Esophagus squamous epithelium (tissue), 5 donors: ENCODE data around the gene ITGB3BP. TPM values are rescaled to one million over a fixed set of nuclear protein-coding genes. Genes with fewer than 3 reads are reported as not detected.

ENCODE experiments used
- DNase-seq: peaks from one replicate; lab custom pipeline; 2025; lab: John Stamatoyannopoulos, UW
- H3K27ac ChIP-seq, 4 donors: fragments of 200-600 bp; sonication (generic); one replicate each; pipeline ENCODE4 v1.5.1; 2016 to 2019; ENCODE audit warnings: mild to moderate bottlenecking in 1 of 4
- H3K27me3 ChIP-seq, 4 donors: fragments of 200-600 bp; sonication (generic); 1 replicate in 3 of 4; 2 replicates in 1 of 4; pipeline versions ENCODE4 v1.5.1 to v1.6.0; 2017 to 2021; ENCODE audit warnings: antibody characterized with exemption in 1 of 4
- H3K36me3 ChIP-seq, 3 donors: fragments of 200-600 bp; sonication (generic); one replicate each; pipeline ENCODE4 v1.5.1; 2016 to 2019
- H3K4me1 ChIP-seq, 3 donors: fragments of 200-600 bp; sonication (generic); one replicate each; pipeline ENCODE4 v1.5.1; 2017 to 2019
- H3K4me3 ChIP-seq, 4 donors: fragments of 200-600 bp; sonication (generic); 1 replicate in 3 of 4; 2 replicates in 1 of 4; pipeline ENCODE4 v1.5.1; 2016 to 2019; ENCODE audit warnings: mild to moderate bottlenecking in 2 of 4, moderate library complexity in 1 of 4
- H3K9me3 ChIP-seq, 3 donors: fragments of 200-600 bp; sonication (generic); one replicate each; pipeline ENCODE4 v1.5.1; 2016 to 2019
- POLR2A ChIP-seq, 4 donors: fragments of 450-650 bp; IDR thresholded peaks; one replicate each; pipeline ENCODE4 v1.6.1; 2017; ENCODE audit warnings: antibody characterized with exemption in 4 of 4, mild to moderate bottlenecking in 4 of 4, moderate library complexity in 3 of 4
- WGBS, 2 donors: methylation state at CpG; one replicate each; pipeline ENCODE4 v1.1.5; 2018; 5-methylcytosine and 5-hydroxymethylcytosine counted together
- intact Hi-C: fragments of 100-400 bp; cut with DNase I; formaldehyde crosslinking; loops from one replicate; pipeline ENCODE4 v1.15.0; 2022
- total RNA-seq, 4 donors: library from RNA; depleted of rRNA; stranded (reverse); fragments of >200 nt; gene quantifications; one replicate each; pipeline ENCODE4 v1.1.0, GENCODE V29; 2016
- TF ChIP-seq, protein P1 (sequence below), 6 experiments: fragments of 450-650 bp in 4 of 6; fragments of 200-600 bp in 2 of 6; sonication (generic) in 2 of 6; IDR thresholded peaks; one replicate each; pipeline ENCODE4 v1.5.1; 2016 to 2019; ENCODE audit warnings: antibody characterized with exemption in 6 of 6, mild to moderate bottlenecking in 4 of 6, moderate library complexity in 4 of 6
- donor health status: DM: yes; HTN: yes; CAD: no.

ITGB3BP gene
- total RNA-seq, 4 donors from 2014 or later: 7.3 to 22.3 (median 12.7) TPM

DNA sequence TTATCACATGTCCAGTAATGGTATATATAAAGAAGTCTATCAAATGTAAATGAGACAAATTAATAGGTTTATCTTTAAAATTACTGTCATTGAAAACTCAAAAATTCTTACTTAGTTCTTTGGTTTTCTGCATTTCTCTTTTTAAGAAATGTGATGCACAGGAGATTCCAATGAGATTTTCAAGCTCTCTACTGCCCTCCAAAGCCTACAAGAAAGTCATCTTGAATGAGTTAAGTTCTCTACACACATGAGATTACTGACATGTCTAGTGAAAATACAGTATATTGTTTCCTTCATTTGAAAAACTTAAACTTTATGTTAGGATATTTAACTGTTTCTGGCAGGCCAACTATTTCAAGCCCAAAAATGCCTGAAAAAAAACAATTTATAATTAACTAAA is 68.8 kb downstream of the ITGB3BP start:
- no peaks in the 10 kb centered on the region for H3K27me3 ChIP-seq
- H3K36me3 ChIP-seq: no peaks in the 10 kb centered on the region
- no peak for DNase-seq
- H3K27ac ChIP-seq: no peak overlapping the region
- intact Hi-C loops: no loop called here
- TF ChIP-seq, protein P1, sequence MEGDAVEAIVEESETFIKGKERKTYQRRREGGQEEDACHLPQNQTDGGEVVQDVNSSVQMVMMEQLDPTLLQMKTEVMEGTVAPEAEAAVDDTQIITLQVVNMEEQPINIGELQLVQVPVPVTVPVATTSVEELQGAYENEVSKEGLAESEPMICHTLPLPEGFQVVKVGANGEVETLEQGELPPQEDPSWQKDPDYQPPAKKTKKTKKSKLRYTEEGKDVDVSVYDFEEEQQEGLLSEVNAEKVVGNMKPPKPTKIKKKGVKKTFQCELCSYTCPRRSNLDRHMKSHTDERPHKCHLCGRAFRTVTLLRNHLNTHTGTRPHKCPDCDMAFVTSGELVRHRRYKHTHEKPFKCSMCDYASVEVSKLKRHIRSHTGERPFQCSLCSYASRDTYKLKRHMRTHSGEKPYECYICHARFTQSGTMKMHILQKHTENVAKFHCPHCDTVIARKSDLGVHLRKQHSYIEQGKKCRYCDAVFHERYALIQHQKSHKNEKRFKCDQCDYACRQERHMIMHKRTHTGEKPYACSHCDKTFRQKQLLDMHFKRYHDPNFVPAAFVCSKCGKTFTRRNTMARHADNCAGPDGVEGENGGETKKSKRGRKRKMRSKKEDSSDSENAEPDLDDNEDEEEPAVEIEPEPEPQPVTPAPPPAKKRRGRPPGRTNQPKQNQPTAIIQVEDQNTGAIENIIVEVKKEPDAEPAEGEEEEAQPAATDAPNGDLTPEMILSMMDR (IDR thresholded peaks at IDR 0.05): no peak
- H3K4me3 ChIP-seq: no peak overlapping the region
- H3K4me1 ChIP-seq: no peaks in the 10 kb centered on the region
- no peaks in the 10 kb centered on the region for H3K9me3 ChIP-seq

DNA sequence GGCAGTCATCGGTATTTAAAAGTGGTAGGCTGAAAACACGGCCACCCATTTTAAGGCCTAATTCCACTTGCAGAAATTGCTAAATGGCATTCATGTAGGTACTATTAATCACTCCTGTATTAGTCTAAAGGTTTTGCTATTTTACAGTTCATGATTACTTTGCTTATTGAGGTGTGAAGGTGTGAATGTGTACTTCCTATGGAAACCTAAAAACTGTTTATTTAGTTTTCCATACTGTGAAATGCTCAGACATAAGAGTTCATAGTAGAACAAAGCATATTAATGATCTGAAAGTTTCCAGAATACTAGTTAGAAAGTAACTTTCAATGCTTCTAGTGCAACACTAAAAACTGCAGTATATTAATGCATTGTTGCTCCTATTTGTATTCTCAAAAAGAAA is 69.8 kb downstream of the ITGB3BP start:
- 89 to 100% methylated on average over 2 of the region's 2 CpGs for WGBS, 2 donors

DNA sequence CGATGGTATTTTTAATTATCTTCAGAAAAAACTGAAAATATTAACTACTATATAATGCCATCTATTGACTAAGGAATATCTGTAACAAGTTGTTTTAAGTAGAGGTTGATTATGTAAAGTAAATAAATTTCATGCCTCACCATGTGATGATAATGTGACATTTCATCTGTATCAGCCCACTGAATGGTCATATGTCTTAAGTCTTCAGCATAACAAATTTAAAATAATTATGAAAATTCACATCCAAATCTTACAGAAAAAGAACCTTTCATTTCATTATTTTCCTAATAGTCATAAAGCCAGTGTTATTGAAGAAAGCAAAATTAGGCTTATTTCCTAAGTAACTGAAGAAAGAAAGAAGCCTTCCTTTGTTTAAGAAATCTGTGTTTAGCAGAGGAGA is 72.6 kb downstream of the ITGB3BP start:
- no peak for TF ChIP-seq POLR2A (IDR thresholded peaks at IDR 0.05)
- TF ChIP-seq, protein P1 (IDR thresholded peaks at IDR 0.05): no peak
- Histone ChIP-seq H3K36me3 (peaks cover 0 to 6% (median 0%) of the 10 kb centered on the region in 3 donors), H3K4me1 (no peaks in the 10 kb centered on the region), H3K9me3 (no peaks in the 10 kb centered on the region), H3K4me3 (no peak overlapping the region), H3K27me3 (no peaks in the 10 kb centered on the region), H3K27ac (no peak overlapping the region)
- intact Hi-C loops: no loop called here
- WGBS, 2 donors: 78 to 90% methylated on average over 1 of the region's 1 CpG
- no peak for DNase-seq

More for the DNA sequence above, 69.8 kb downstream of the ITGB3BP start:
- no peak for DNase-seq
- no peaks in the 10 kb centered on the region for H3K27me3 ChIP-seq
- no peak overlapping the region for H3K4me3 ChIP-seq
- no peaks in the 10 kb centered on the region for H3K36me3 ChIP-seq
- H3K4me1 ChIP-seq: no peaks in the 10 kb centered on the region
- TF ChIP-seq, protein P1 (IDR thresholded peaks at IDR 0.05): no peak
- no peak for TF ChIP-seq POLR2A (IDR thresholded peaks at IDR 0.05)
- intact Hi-C loops: no loop called here
- H3K27ac ChIP-seq: no peak overlapping the region
- H3K9me3 ChIP-seq: no peaks in the 10 kb centered on the region

DNA sequence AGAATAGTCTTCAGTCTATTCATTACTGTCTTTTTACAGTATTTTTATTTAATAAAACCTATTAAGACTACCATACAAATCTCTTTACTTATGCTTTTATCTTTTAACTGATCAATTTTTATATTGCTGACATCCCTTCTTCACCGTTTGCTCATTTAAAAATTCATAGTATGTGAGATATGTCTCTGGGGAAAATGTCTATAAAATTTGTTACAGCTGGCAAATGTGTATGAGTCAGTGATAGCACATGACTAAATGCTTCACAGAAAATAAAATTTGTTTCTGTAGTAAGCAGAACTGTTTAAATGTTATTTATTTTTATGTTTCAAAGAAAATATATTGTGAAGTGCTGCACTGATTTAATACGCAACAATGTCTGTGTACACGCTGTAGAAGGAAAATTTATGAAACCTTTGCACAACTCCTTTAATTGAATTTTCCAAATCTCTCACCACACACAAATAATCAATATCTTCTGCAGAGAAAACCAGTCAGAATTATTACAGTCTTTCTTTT is 74.2 kb downstream of the ITGB3BP start:
- intact Hi-C loops: no loop called here
- TF ChIP-seq, protein P1 (IDR thresholded peaks at IDR 0.05): no peak
- no peak for TF ChIP-seq POLR2A (IDR thresholded peaks at IDR 0.05)
- Histone ChIP-seq H3K9me3 (no peaks in the 10 kb centered on the region), H3K27ac (no peak overlapping the region), H3K36me3 (peaks cover 0 to 6% (median 0%) of the 10 kb centered on the region in 3 donors), H3K4me3 (no peak overlapping the region), H3K27me3 (no peaks in the 10 kb centered on the region), H3K4me1 (no peaks in the 10 kb centered on the region)
- no peak for DNase-seq
- WGBS, 2 donors: 89 to 97% methylated on average over 3 of the region's 3 CpGs

DNA sequence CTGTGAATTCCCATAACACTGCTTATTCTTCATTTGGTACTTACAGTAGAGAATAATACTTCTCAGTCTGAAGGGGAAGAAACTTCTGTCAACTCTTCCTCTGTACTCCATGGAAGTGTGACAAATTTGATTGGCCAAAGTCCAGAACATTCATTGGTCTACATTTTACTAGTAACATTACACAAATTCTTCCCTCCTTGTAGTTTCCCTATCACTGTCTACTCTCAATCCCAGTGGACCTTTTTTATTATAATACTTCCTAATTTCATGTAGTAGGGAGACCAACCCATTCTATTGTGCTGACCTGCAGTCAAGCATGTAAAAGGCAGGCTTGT is 80.9 kb downstream of the ITGB3BP start:
- DNase-seq: no peak
- no peaks in the 10 kb centered on the region for H3K4me1 ChIP-seq
- peaks cover 0 to 4% (median 0%) of the 10 kb centered on the region in 3 donors for H3K36me3 ChIP-seq
- no peak overlapping the region for H3K27ac ChIP-seq
- no peak overlapping the region for H3K4me3 ChIP-seq
- intact Hi-C loops: loop anchor here (5.0 kb wide), 1 partner anchor 125 kb away; no protein-coding TSS in a partner anchor
- TF ChIP-seq, protein P1 (IDR thresholded peaks at IDR 0.05): no peak
- TF ChIP-seq POLR2A (IDR thresholded peaks at IDR 0.05): no peak
- H3K27me3 ChIP-seq: no peaks in the 10 kb centered on the region
- H3K9me3 ChIP-seq: no peaks in the 10 kb centered on the region
